ENCODE data around the gene NDC80. TPM values are rescaled to one million over a fixed set of nuclear protein-coding genes. Genes with fewer than 3 reads are reported as not detected.

NDC80 gene
- total and polyA plus RNA-seq, 9 of the 15 experiments (the other 6 are each of a cell fraction or from before 2014, with no cell fraction given), result 65.2 to 97.9 (median 83.3) TPM

- peak; percentile 67; the same call in 1 of the 2 replicates for TF ChIP-seq ZNF232 (CRISPR knock-in tag; IDR thresholded peaks at IDR 0.05)
- TF ChIP-seq MTA1 (IDR thresholded peaks at IDR 0.05; ENCODE audit: borderline replicate concordance), result no peak
- no peak for TF ChIP-seq NR2F6 (CRISPR knock-in tag; IDR thresholded peaks at IDR 0.05)
- TF ChIP-seq KDM4B (IDR thresholded peaks at IDR 0.05; ENCODE audit: borderline replicate concordance in 2 of 2, low read depth in 1 of 2), result no peak
- TF ChIP-seq BRCA1 (IDR thresholded peaks at IDR 0.05), result no peak
- no peak for TF ChIP-seq BRCA1 (CRISPR knock-in tag; IDR thresholded peaks at IDR 0.05)
- no peak for TF ChIP-seq MGA (IDR thresholded peaks at IDR 0.05)
- TF ChIP-seq PRMT5 (CRISPR knock-in tag; IDR thresholded peaks at IDR 0.05), result no peak
- TF ChIP-seq, protein P1, sequence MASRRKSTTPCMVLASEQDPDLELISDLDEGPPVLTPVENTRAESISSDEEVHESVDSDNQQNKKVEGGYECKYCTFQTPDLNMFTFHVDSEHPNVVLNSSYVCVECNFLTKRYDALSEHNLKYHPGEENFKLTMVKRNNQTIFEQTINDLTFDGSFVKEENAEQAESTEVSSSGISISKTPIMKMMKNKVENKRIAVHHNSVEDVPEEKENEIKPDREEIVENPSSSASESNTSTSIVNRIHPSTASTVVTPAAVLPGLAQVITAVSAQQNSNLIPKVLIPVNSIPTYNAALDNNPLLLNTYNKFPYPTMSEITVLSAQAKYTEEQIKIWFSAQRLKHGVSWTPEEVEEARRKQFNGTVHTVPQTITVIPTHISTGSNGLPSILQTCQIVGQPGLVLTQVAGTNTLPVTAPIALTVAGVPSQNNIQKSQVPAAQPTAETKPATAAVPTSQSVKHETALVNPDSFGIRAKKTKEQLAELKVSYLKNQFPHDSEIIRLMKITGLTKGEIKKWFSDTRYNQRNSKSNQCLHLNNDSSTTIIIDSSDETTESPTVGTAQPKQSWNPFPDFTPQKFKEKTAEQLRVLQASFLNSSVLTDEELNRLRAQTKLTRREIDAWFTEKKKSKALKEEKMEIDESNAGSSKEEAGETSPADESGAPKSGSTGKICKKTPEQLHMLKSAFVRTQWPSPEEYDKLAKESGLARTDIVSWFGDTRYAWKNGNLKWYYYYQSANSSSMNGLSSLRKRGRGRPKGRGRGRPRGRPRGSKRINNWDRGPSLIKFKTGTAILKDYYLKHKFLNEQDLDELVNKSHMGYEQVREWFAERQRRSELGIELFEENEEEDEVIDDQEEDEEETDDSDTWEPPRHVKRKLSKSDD (conservative IDR thresholded peaks at IDR 0.05; ENCODE audit: low read length), result no peak
- no peak for TF ChIP-seq CHD2 (IDR thresholded peaks at IDR 0.05; ENCODE audit: low read depth, low read length)
- no peak for TF ChIP-seq DDX20 (tag; IDR thresholded peaks at IDR 0.05; ENCODE audit: low read depth)
- no peak for TF ChIP-seq TRIM28 (IDR thresholded peaks at IDR 0.05)
- TF ChIP-seq, protein P2, sequence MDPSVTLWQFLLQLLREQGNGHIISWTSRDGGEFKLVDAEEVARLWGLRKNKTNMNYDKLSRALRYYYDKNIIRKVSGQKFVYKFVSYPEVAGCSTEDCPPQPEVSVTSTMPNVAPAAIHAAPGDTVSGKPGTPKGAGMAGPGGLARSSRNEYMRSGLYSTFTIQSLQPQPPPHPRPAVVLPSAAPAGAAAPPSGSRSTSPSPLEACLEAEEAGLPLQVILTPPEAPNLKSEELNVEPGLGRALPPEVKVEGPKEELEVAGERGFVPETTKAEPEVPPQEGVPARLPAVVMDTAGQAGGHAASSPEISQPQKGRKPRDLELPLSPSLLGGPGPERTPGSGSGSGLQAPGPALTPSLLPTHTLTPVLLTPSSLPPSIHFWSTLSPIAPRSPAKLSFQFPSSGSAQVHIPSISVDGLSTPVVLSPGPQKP (CRISPR knock-in tag; IDR thresholded peaks at IDR 0.05), result no peak
- TF ChIP-seq RFX7 (CRISPR knock-in tag; IDR thresholded peaks at IDR 0.05), result no peak
Observed at GRCh38 chr18:2656237-2656980, 85.1 kb downstream of the NDC80 start (continued).

Measured in K562 (cell line).